GM19023 (cell line): ENCODE data around the gene QPCTL.
"Not testable (repeated sequence)": the region's sequence is repeated elsewhere in the genome, so short reads cannot be mapped to it uniquely, and the experiment has no call there.

Experiments
- ATAC-seq: cut with Tn5 transposase; IDR thresholded peaks from one replicate; pipeline ENCODE4 v1.9.1; 2021; ENCODE audit warnings: mild to moderate bottlenecking, moderate library complexity; ENCODE audit not compliant: unreplicated experiment

QPCTL gene

DNA sequence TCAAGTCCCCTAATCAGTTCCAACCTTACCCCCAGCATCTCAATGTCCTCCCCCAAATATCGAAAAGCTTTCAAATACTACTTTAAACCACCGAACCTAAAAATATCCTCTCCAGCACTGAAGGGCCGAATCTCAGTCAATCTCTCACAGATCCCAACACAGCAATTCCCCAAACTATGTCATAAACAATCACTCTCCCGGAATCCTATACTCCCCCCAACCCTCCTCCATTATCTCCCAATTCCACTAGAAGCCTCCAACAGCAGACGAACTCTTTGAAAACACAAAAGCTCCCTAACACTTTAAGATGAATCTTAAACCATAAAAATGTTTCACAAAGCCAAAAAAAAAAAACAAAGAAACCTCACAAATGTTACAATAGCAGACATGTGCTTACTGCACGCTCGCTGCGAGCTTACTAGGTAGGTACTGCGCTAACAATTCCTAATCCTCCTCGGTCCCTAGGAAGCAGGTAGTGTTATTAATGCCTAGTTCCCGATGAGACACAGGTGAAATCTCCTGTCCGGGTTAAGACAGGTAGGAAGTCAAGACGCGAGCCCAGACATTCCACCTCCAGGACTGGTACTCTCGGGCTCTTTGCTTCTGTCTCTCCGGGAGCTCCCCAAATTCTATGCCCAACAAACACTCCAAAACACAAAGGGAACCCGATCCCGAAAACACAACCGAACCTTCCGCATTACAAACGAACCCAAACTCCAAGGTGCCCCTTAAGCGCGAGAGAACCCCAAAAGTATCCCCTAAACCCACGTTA is 24.1 kb downstream of the QPCTL start:
- no peak for ATAC-seq

DNA sequence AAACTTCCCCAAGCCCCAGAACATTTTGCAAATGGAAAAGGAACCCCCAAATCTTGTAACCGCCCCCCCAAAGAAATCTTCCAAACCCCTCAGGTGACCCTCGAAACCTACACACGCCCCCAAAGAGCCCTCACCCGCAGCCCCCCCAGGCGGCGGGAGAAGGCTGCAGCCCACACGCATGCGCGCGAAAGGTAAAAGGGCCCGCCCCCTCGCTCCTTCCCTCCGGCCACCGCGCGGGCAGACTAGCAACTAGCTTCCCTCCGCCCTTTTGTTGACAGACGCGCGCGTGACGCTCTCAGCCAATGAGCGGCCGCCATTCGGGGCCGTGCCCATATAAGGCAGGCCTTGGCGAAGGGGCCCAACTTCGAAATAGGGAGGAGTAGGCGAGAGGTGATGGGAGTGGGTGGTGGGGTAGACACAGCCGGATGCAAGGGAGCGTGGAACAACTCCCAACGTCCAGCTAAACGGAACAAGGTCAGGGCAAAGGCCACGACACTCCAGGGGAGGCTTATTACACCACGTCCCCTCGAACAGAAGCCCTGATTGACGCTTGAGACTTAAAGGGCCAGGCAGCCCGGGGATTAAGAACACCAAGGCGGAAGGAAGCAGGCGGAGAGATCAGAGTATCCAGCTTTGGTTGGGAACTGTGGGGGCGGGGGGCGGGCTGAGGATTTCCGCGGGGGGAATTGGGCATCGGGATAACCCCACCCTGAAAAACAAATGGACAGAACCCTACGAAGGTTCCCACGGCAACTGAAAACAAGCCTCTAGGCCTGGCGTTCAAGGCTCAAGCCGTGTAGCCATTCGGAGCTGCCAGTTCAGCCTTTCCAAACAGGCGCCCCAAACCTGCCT is 24.9 kb downstream of the QPCTL start:
- ATAC-seq = peak; percentile 93

DNA sequence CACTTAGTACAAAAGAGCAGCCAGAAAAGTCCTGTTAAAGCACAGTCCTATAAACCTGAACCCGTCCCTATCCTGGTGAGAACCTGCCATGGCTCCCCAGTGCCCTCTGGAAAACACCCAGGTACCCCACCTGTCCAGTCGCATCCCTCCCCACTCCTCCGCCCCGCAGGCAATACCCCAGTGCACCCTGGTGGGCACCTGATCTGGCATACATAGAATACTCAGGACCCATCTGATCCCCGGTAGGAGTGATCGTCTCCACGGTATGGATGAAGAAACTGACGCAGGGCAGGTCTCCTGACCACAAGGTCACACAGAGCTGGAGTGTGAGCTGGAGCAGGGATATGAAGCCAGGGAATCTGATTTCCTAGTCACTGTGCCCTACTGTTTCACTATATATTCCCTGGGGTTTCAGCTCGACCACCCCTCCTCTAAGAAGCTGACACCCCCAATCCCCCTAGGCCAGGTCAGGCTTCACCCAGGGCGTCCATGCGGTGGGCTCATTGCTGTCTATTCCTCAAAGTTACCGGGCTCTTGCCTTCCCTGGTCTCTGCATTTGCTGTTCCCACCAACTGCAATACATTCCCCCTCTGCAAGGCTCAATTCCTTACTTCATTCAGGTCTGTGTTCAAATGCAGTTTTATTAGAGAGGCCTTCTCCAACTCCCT is 25.7 kb downstream of the QPCTL start:
- no peak for ATAC-seq

DNA sequence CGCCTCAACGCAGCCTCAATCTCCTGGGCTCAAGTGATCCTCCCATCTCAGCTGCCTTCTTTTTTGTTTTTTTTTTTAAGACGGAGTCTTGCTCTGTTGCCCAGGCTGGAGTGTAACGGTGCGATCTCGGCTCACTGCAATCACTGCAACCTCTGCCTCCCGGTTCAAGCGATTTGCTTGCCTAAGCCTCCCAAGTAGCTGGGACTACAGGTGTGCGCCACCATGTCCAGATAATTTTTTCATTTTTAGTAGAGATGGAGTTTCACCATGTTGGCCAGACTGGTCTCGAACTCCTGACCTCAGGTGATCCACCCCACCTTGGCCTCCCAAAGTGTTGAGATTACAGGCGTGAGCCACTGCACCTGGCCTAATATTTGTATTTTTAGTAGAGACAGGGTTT is 27.6 kb downstream of the QPCTL start:
- ATAC-seq = not testable (repeated sequence)

DNA sequence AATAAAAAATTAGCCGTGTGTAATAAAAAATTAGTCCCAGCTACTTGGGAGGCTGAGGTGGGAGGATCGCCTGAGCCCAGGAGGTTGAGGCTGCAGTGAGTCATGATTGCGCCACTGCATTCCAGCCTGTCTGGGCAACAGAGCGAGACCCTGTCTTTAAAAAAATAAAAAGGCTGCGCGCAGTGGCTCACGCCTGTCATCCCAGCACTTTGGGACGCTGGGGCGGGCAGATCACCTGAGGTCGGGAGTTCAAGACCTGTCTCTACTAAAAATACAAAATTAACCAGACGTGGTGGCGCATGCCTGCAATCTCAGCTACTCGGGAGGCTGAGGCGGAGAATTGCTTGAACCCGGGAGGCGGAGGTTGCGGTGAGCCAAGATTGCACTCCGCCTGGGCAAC is 36.2 kb downstream of the QPCTL start:
- not testable (repeated sequence) for ATAC-seq

DNA sequence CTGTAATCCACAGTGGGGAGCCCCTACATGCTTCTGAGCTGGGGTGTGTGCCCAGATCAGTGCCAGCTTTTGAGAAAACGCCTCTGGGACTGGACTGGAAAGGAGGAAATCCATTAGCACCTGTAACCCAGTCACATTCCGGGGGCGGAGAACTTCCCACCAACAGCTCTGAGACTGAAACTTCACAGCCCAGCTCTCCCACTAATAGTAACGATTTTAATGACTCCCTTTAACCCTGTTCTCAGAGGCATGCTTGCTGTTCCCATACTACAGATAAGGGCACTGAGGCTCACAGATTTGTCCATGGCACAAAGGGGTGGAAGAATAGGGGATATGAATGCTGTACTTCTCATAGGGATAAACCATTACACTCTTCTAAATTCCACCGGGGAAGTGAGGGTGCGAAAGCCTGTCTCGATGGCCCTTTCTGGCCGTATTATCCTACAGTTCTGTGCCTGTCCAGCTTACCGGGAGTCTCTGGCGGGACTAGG is 37.4 kb downstream of the QPCTL start:
- no peak for ATAC-seq

DNA sequence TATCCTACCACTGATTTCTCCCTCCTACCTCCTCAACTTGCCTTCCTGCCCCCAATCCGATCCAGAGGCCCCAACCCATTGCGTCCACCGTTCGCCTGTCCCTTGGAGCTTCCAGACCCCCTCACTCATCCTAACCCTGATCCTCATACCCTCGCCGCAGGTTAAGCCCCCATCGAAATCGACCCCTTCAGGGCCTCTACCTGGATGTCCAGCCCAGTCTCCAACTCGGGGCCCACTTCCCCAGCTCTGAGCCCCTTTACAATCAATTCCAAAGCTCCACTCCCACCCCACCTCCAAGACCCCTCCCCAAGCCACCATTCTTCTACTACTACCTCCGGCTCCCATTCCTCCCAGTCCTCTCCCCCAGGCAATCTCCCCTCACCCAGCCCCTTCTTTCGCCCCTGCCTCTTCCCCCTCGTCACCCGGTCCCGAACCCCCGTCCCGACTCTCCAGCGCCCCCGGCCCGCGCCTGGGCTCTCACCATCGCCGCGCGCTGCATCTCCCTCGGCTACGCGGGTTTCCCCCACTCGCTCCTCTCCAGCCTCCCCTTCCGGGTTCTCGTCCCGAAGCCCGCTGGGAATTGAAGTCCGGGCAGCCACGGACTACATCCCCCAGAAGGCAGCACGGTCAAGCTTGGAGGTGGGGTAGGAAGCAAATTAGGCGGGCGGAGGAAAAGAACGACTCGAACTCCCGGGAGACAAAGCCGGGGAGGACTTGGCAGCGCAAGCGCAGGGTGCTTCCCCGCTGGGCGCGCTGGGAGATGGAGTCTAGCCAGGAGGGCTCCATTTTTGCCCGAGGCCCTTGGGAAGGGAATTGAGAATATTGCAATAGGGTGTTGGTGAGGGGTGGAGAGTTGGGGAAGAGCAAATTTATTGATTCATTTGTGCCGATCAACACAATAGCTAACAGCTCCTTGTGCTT is 38.2 kb downstream of the QPCTL start, which contains the start of gene FBXO46:
Gene FBXO46 (minus strand): TSS at position 529 of the 921 bp plus-strand sequence. CDS start 17,401 bp downstream, outside the sequence.
- peak; percentile 84 for ATAC-seq

DNA sequence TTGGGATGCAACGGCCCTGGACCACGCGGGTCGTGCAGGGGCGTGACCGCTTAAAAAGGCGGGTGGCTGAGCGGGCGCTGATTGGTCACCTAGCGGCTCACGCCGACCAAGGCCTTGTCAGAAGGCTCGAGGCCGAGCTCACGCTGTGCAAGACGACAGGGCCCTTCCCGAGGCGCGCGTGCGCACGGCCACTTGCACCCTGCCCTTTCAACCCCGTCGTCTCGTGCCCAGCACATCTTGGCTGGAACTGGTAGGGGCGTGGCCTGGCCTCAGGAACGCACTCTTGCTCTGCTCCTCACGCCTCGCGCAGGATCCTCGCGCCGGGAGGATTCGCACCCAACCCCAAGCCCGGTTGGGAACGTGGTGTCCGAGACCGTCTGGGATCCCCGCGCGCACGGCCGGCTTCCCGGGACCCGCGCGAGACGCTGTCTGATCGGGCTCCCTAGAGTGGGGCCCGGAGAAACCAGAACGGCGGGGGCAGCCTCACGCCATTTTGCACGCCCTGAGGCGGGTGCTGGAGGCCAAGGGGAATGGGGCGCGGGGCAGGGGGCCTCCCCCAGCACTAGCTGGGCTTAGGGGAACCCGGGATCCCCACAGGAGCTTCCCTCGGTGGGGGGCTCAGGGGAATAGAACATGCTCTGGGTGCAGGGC is 40.8 kb downstream of the QPCTL start, which contains the start of gene MEIOSIN:
Gene MEIOSIN (plus strand): TSS at position 280 of the 651 bp plus-strand sequence. CDS start 1,938 bp downstream, outside the sequence.
- no peak for ATAC-seq

DNA sequence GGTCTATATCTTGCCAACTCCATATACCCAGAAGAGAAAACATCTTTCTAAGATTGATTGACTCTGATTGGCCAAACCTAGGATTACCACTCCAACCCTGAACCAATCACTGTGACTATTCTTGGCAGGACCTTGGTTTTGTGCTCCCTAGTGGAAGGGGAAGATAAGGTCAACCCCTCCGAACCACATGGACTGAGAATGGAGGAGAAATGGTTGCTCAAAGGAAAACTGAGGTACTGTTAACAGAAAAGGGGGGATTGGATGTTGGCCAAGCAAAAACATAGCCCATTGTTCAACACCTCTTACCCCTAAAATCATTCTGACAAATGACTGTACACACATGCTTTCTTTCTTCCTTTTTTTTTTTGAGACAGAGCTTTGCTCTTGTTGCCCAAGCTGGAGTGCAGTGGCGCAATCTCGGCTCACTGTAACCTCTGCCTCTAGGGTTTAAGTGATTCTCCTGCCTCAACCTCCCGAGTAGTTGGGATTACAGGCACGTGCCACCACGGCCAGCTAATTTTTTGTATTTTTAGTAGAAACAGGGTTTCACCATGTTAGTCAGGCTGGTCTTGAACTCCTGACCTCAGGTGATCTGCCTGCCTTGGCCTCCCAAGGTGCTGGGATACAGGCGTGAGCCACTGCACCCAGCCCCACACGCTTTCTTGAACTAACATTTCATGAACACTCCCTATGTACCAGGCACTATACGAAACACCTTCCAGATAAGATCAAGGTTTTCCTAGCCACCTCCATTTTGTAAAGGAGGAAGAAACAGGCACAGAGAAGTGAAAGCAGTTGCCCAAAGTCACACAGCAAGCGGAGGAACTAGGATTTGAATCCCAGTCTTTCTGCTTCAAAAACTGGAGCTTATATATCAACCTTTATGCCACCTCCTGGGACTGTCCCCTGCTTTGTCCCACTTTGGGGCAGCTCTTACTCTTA is 47.3 kb downstream of the QPCTL start:
- no peak for ATAC-seq

DNA sequence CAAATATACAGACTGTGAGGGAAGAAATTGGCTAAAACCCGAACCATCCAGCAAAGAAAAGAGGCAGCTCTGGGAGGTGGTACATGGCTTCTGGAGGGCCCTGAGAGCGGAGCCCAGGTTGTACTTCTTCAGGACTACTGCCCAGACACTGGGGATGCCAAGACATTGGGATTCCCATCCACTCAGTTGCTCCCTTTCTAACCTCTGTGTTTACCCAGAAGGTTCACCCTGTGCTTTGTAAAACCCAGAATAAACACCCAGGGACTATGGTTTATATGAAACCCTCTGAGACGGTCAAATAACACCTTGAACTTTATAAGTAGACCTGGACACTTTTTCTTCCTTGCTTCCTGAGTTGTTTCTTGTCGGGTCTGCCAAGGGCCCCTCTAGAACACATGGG is 50.5 kb downstream of the QPCTL start:
- ATAC-seq = no peak

DNA sequence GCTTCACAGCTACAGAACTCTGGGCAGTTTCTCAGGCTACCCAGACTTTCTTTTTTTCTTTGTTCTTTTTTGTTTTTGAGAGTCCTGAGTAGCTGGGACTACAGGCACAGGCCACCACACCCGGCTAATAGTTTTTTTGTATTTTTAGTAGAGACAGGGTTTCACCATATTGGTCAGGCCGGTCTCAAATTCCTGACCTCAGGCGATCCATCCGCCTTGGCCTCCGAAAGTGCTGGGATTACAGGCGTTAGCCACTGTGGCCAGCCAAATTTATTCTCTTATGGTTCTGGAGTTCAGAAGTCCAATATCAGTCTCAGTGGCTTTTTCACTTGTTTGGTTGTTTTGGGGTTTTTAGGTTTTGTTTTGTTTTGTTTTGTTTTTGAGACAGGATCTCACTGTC is 53.1 kb downstream of the QPCTL start:
- ATAC-seq = no peak

DNA sequence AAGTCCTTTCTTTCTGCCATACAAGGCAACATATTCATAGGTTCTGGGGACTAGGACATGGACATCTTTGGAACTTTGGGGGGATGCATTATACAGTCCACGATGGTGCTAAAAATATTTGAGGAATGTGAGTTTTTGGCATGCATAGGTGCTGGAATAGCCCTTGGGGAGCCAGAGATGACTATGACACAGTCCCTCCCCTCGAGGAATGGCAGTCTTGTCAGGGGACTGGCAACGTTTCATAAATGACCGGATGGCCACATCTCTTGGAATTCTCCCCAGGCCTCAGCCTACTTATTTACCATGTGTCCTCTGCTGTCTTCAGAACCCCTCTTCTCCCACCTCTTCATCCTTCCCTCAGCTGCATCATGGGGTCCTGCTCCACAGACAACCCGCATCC is 54.4 kb downstream of the QPCTL start:
- ATAC-seq = no peak

DNA sequence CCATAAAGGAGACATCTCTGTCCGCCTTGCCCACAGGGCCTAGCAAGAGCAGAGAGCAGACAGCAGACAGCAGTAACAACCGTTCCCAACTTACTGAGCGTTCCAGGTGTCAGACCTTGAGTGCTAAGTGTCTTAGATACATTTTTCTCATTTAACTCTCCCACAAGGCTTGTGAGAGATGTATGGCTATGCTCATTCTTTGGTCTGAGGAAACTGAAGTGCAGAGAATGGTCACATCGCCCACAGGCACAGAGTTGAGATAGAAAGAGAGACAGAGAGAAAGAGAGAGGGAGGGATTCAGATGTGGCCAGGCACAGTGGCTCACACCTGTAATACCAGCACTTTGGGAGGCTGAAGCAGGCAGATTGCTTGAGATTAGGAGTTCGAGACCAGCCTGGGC is 55.0 kb downstream of the QPCTL start:
- no peak for ATAC-seq

DNA sequence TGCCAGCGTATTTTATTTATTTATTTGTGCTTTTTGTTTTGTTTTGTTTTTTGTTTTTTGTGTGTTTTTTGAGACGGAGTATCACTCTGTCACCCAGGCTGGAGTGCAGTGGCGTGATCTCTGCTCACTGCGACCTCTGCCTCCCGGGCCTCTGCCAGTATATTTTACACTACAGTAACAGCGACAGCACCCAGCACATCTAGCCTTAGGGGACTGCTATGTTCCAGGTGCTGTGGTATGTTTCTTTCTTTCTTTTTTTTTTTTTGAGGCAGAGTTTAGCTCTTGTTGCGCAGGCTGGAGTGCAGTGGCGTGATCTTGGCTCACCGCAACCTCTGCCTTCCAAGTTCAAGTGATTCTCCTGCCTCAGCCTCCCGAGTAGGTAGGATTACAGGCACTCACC is 59.0 kb downstream of the QPCTL start:
- not testable (repeated sequence) for ATAC-seq

DNA sequence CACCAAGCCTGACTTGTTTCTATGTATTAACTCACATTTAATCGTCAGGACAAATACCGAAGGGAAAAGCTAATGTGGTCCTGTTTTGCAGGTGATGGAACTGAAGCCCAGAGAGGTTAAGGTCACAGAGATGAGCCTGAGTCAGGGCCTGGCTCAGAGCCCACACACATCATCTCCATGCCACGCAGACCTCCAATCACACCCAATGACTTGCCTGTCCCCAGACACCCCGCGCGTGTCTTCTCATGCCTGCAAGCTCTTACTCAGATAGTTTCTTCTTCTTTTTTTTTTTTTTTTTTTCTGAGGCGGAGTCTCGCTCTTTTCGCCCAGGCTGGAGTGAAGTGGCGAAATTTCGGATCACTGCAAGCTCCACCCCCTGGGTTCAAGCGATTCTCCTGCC is 60.2 kb downstream of the QPCTL start:
- no peak for ATAC-seq

DNA sequence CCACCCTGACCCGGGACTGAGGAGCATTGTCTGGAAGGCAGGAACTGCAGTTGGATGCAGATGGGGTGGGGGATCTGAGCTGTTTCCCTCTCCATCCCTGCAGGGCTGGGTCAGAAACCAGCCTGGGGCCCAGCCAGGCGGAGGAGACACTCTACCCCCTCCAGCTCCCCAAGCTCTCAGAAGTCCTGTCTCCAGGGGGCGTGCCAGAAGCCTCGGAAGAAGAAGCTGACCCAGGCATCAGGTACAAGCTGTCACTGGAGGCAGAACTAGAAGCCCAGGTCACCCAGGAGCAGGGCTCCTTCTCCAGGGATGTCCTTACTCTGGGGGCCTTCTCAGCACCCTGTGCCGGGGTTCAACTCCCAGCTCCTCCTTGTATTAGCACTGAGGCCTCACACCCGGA is 61.1 kb downstream of the QPCTL start:
- ATAC-seq = no peak
